Measurements from ENCODE around the gene HYAL2.

HYAL2 gene

DNA sequence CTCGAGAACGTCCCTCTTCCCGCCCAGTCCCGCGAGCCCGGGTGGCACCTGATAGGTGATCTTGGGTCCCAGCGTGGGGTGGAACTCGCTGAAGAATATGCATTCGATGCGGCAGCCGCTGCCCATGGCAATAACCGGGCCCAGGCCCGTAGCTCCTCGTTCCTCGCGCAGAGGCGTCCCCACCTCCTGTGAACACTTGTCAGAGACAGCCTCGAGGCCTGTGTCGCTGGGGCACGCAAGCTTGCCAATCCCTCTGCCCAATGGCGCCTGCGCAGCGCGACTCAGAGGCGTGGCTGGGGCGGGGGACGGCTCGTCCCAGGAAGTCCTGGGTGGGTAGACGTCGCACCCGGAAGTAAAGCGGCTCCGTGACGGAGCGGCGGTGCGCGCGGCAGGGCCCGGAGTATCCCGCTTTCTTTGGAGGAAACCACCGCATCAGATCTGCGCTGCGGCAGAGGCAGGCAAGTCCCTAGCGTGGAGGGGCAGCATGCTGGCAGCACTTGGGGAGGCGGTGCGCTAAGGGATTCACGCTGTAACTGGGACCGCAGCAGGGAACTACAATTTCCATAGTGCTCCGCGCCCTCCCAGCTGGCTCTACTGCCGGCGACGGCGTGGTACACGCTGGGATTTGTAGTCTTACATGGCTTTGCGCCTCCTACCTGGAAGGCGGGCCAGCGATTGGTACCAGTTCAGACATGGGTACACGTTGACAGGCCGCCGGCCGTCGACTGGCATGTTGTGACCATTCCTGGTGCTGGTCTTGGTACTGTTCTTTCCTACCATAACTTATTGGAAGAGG lies 28.2 kb upstream of the HYAL2 start, which contains the start of the genes CYB561D2 and NPRL2:
Gene CYB561D2 (plus strand): TSS at position 336 of the 796 bp plus-strand sequence. CDS start 572 bp downstream, outside the sequence.
Gene NPRL2 (minus strand): TSS at position 249 of the 796 bp plus-strand sequence. CDS start 123 bp downstream, at position 126.
- DNase-seq (ENCODE audit: low spot score): peak; percentile 99

- DNase-seq (ENCODE audit: low spot score): no peak
Observed at GRCh38 chr3:50350213-50350526, 27.6 kb upstream of the HYAL2 start.

DNA sequence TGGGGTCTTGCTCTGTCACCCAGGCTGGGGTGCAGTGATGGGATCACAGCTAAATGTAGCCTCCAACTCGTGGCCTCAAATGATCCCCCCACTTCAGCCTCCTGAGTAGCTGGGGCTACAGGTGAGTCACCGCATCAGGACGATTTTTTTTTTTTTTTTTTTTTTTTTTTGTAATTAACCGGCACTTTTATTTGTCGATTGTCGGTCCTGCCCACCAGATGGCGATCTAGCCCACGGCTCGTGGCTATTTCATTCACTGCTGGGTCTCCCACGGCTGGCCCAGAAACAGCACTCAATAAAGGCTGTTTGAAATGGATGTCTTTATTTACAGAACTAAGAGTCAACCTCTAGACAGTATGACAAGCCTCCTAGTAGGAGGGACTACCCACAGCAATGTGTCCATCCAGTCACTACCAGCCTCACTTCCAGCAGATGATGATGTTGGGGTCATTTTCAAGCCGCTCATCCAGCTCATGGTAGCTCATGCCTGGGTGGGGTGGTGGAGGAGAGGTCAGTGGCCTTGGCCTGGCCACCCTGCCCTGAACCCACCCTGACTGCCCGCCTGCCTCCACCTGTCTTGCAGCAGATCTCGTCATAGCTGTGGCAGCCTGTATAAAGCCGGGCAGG lies 24.8 kb upstream of the HYAL2 start:
- peak; percentile 78 for DNase-seq (ENCODE audit: low spot score)

GRCh38 chr3:50345586-50346234 lies 23.2 kb upstream of the HYAL2 start, which contains the start of gene ZMYND10:
Gene ZMYND10 (minus strand): TSS chr3:50345732. CDS start chr3:50345579, 153 bp downstream.
- DNase-seq (ENCODE audit: low spot score): peak; percentile 93

- no peak for DNase-seq (ENCODE audit: low spot score)
Observed at GRCh38 chr3:50345008-50345407, 22.5 kb upstream of the HYAL2 start.

DNA sequence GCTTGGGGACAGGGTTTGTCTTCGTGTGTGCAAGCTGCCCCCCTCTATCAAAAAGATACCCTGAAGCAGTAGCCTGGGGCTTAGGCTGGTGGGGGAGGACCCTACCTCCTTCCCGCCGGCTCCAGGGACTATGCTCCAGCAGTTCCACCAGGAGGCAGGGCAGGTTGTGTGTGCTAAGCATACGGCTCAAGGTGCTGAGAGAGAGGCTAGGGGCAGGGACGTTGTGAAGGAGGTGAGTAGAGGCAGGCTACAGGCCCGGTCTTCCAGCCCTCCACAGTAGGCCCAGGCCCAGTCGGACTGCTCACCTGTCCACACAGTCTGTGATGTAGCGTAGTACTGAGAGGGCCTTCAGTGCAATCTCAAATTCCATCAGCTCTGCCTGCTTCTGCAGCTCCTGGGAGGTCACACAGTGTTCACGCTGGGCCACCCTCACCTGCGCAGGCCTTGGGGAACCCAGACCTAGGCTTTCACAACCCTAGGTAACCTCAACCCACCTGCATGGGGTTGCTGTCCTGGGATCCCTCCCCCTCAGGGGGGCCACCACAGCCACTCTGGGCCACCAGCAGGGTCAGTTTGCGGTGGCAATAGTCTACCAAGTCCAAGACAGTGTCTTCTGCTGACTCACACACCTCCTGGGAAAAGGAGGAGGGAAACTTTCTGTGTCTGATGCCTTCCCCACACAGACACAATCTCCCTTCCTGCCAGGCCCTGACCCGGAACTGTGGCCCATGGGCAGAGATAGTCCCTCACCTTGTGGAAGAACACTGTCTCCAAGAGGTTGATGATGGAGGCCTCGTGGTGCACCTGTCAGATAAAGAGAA lies 20.5 kb upstream of the HYAL2 start:
- no peak for DNase-seq (ENCODE audit: low spot score)

DNA sequence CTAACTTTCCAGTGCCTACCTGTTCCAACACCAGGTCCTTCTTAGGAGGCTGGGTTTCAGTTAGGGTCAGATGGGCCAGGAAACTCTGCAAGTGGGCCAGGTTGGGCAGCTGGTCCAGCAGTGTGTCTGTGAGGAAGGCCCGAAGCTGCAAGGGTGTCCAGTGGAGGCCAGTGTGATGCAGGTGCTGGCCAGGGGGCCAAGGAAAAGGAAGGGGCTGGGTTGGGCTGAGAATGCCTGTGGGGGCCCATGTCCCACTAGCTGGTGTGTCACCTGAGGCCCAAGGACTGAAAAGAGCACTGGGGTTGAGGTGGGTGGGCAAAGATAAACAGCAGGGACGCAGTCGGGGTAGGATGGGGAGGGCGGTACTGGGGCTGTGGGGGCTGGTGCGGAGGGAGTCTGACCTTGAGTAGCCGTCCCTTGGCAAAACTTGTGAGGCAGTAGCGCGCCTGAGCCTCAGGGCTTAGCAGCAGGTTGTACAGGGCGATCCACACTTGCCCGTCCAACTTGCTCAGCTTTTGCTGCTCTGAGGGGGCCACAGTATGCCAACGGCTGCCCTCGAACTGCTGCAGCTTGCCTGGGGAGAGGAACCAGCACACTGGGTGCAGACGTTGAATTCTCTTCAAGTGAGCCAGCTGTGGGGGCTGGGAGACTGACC lies 19.6 kb upstream of the HYAL2 start:
- DNase-seq (ENCODE audit: low spot score): no peak

DNA sequence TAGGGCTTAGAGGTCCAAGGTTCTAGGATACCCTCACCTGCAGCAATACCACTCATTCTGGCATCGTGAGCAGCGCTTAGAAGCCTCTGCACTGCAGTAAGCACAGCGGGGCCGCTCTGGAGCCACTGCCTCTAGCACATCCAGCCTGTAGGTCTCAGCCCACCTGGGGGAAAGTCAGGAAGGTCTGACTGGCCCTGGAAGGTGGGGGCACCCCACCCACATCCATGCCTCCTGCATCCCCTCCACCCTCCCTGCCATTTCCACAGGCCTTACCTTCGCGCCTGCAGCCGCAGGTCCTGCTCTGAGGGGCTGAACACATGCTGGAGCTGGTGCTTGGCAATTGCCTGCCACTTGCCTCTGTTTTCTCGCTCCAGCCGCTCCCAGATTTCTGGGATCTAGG lies 19.0 kb upstream of the HYAL2 start:
- DNase-seq (ENCODE audit: low spot score): no peak

- DNase-seq (ENCODE audit: low spot score): peak; percentile 81
Observed at GRCh38 chr3:50340448-50341329, 18.1 kb upstream of the HYAL2 start, which contains the start of gene RASSF1. Gene RASSF1 (minus strand): TSS chr3:50340836. CDS start chr3:50340805, 31 bp downstream.

DNA sequence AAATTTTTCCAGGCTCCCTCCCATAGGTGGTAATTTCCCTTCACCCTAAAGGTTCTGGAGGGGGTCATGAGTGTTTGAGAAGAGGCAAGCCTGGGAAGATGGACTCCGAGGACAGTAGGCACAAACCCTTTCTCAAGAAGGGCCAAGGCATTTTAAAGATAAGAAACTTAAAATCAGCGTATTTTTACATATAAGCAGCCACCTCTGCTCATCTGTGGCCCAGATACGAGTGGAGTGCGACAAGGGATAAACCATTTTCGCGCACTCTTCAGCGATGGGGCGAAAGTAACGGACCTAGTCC lies 17.6 kb upstream of the HYAL2 start:
- no peak for DNase-seq (ENCODE audit: low spot score)

GRCh38 chr3:50339485-50340146 lies 17.1 kb upstream of the HYAL2 start:
- DNase-seq (ENCODE audit: low spot score): peak; percentile 86

- no peak for DNase-seq (ENCODE audit: low spot score)
Observed at GRCh38 chr3:50338965-50339364, 16.4 kb upstream of the HYAL2 start.

- DNase-seq (ENCODE audit: low spot score): peak; percentile 99
Observed at GRCh38 chr3:50337175-50337861, 14.8 kb upstream of the HYAL2 start.

DNA sequence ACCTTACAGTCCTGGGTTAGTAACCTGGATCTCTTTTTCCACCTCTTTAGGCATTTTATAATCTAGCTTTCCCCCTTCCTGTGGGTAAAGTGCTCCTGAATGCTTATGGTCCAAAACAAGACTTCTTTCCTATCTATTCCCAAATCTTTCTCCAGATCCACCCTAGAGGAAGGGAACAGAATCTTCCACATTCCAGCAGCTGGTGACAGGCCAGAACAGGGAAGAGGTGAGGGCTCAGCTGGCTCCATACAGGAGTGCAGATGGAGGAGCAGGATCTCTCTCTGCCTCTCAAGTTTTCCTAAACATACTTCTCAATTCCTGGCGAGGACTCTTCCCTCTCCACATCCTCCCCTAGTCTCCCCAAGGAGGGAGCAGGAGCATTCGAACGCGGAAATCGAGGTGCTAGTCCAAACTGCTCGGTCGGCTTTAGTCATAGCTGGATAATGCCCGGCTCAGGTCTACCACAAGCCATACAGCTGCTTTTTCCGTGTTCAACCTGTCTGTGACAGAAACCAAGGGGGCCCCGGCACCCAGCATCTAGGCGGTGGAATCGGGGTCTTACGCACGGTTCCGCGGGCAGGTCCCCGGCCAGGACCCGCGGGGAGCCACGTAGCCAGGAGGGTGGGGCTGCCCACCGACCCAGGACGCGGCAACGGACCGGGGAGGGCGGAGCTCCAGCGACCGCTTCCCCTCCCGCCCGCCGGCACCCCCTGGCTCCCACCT lies 14.1 kb upstream of the HYAL2 start:
- DNase-seq (ENCODE audit: low spot score): peak; percentile 54

GRCh38 chr3:50334339-50335075 lies 12.0 kb upstream of the HYAL2 start:
- DNase-seq (ENCODE audit: low spot score): no peak

GRCh38 chr3:50333744-50334328 lies 11.3 kb upstream of the HYAL2 start:
- DNase-seq (ENCODE audit: low spot score): peak; percentile 93

- DNase-seq (ENCODE audit: low spot score): no peak
Observed at GRCh38 chr3:50331364-50331907, 8.9 kb upstream of the HYAL2 start.

All from hepatic stellate cell (primary cell).